ENCODE data around the gene RHPN2. TPM values are rescaled to one million over a fixed set of nuclear protein-coding genes. Genes with fewer than 3 reads are reported as not detected.

RHPN2 gene
- total RNA-seq, 1 experiment from 2014 or later = 29.2 TPM

DNA sequence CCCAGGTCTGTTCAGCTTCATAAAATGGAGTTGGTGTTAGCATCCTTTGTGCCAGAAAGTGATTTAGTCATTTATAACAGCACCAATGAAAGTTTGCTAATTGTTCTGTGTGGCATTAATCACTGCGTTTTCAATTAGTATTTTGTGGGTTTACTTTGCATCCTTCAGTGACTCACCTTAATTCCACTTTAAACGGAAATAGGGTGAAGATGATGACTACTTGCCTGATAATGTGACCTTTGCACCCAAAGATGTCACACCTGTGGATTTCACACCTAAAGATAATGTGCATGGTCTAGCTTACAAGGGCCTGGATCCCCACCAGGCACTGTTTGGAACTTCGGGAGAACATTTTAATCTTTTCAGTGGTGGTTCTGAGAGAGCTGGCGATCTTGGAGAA is 31.3 kb upstream of the RHPN2 start:
- H3K18ac ChIP-seq (ENCODE audit: insufficient read length, low read depth, low read length) = no peak overlapping the region
- no peaks in the 10 kb centered on the region for H3K79me1 ChIP-seq (ENCODE audit: insufficient read depth, low read depth, low read length, poor library complexity, severe bottlenecking)
- Mint-ChIP-seq H3K27ac (no peak overlapping the region), H3K4me1 (no peaks in the 10 kb centered on the region), H3K36me3 (ENCODE audit: insufficient read depth in 1 of 3, low read depth in 3 of 3) (peaks cover 4 to 73% (median 54%) of the 10 kb centered on the region in 3 experiments; a peak in 6 of 7 replicates), H3K27me3 (ENCODE audit: low read depth) (no peaks in the 10 kb centered on the region), H3K9me3 (no peaks in the 10 kb centered on the region), H3K4me3 (no peak overlapping the region)
- no peak overlapping the region for H2AK5ac ChIP-seq (ENCODE audit: insufficient read length, low read length)
- H3K4me2 ChIP-seq (ENCODE audit: insufficient read depth, insufficient read length, low read length) = no peak overlapping the region
- no peak overlapping the region for H3K14ac ChIP-seq (ENCODE audit: insufficient read depth, low read length)
- no peak overlapping the region for H2AFZ ChIP-seq (ENCODE audit: low read length)
- no peak overlapping the region for H3K56ac ChIP-seq (ENCODE audit: insufficient read length, low read depth, low read length)
- H3K79me2 ChIP-seq (ENCODE audit: insufficient read depth, low read length) = no peaks in the 10 kb centered on the region; the same call in 1 of the 2 replicates
- no peak overlapping the region for H2BK12ac ChIP-seq (ENCODE audit: insufficient read length, low read depth, low read length)
- H3K9ac ChIP-seq (ENCODE audit: extremely low read depth, insufficient read length, low read length) = no peak overlapping the region
- H4K20me1 ChIP-seq (ENCODE audit: control insufficient read depth, insufficient read depth, insufficient read length) = no peaks in the 10 kb centered on the region
- no peaks in the 10 kb centered on the region for H3K9me3 ChIP-seq (ENCODE audit: control insufficient read depth, low read depth, low read length)
- no peaks in the 10 kb centered on the region for H3K27me3 ChIP-seq (ENCODE audit: insufficient read depth, low read length)
- no peak overlapping the region for H3K4ac ChIP-seq (ENCODE audit: low read depth, low read length)
- no peak overlapping the region for H3K23ac ChIP-seq (ENCODE audit: insufficient read length, low read depth, low read length)
- WGBS (ENCODE audit: extremely low coverage, insufficient read length, low lambda C conversion rate) = no CpG with 5 or more reads among the region's 4 CpGs
- no peak overlapping the region for H2BK5ac ChIP-seq (ENCODE audit: insufficient read length, low read length)
- no peak overlapping the region for H2BK15ac ChIP-seq (ENCODE audit: low read depth, low read length)
- H4K91ac ChIP-seq (ENCODE audit: insufficient read length, low read depth, low read length) = no peak overlapping the region
- H2BK120ac ChIP-seq (ENCODE audit: low read depth, low read length, poor library complexity, severe bottlenecking) = no peak overlapping the region
- H4K8ac ChIP-seq (replicated peaks; ENCODE audit: insufficient read length, low read depth, low read length) = no peak overlapping the region
- TF ChIP-seq, protein P1, sequence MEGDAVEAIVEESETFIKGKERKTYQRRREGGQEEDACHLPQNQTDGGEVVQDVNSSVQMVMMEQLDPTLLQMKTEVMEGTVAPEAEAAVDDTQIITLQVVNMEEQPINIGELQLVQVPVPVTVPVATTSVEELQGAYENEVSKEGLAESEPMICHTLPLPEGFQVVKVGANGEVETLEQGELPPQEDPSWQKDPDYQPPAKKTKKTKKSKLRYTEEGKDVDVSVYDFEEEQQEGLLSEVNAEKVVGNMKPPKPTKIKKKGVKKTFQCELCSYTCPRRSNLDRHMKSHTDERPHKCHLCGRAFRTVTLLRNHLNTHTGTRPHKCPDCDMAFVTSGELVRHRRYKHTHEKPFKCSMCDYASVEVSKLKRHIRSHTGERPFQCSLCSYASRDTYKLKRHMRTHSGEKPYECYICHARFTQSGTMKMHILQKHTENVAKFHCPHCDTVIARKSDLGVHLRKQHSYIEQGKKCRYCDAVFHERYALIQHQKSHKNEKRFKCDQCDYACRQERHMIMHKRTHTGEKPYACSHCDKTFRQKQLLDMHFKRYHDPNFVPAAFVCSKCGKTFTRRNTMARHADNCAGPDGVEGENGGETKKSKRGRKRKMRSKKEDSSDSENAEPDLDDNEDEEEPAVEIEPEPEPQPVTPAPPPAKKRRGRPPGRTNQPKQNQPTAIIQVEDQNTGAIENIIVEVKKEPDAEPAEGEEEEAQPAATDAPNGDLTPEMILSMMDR (conservative IDR thresholded peaks at IDR 0.05) = no peak
- H3K27ac ChIP-seq (ENCODE audit: insufficient read length, low read depth, low read length) = no peak overlapping the region
- H2BK20ac ChIP-seq (ENCODE audit: low read depth, low read length, poor library complexity, severe bottlenecking) = no peak overlapping the region
- no peak overlapping the region for H4K5ac ChIP-seq (ENCODE audit: insufficient read length, low read depth, low read length)
- H3T11ph ChIP-seq (ENCODE audit: low read length) = no peak overlapping the region
- no peak for DNase-seq
- H3K4me1 ChIP-seq (ENCODE audit: insufficient read depth, low read length) = no peaks in the 10 kb centered on the region
- no peaks in the 10 kb centered on the region for H3K23me2 ChIP-seq (ENCODE audit: insufficient read length, low read depth, low read length, poor library complexity, severe bottlenecking)

All from H9 (cell line).